Measurements from ENCODE around the gene CALM3. TPM values are rescaled to one million over a fixed set of nuclear protein-coding genes. Genes with fewer than 3 reads are reported as not detected.

The CALM3 gene
- polyA plus RNA-seq, 5 donors: 341 to 478 (median 376) TPM

Other genes with a start within 250 kb of the CALM3 start
- 10 to 100 TPM; 39.7 to 63.5 (median 45.7) TPM for gene CCDC8, start 187.8 kb upstream of the CALM3 start, polyA plus RNA-seq (ENCODE audit: insufficient read depth in 1 of 5, insufficient read length in 5 of 5, low replicate concordance in 1 of 5)
- 1 to 10 TPM in 1 of 5 donors, under 1 TPM in 4; 0.21 to 1.3 (median 0.72) TPM for gene PNMA8C, start 172.4 kb upstream of the CALM3 start, polyA plus RNA-seq (ENCODE audit: insufficient read depth in 1 of 5, insufficient read length in 5 of 5, low replicate concordance in 1 of 5)
- 10 to 100 TPM; 11.6 to 15.8 (median 14.8) TPM for gene PNMA8A, start 129.8 kb upstream of the CALM3 start, polyA plus RNA-seq (ENCODE audit: insufficient read depth in 1 of 5, insufficient read length in 5 of 5, low replicate concordance in 1 of 5)
- gene PNMA8B, start 105.5 kb upstream of the CALM3 start, polyA plus RNA-seq (ENCODE audit: insufficient read depth in 1 of 5, insufficient read length in 5 of 5, low replicate concordance in 1 of 5): 1 to 10 TPM; 2.8 to 5.7 (median 4.0) TPM
- gene PTGIR, start 23.8 kb downstream of the CALM3 start, polyA plus RNA-seq (ENCODE audit: insufficient read depth in 1 of 5, insufficient read length in 5 of 5, low replicate concordance in 1 of 5): 10 to 100 TPM in 4 of 5 donors, 1 to 10 TPM in 1; 7.6 to 13.6 (median 11.9) TPM
- 10 to 100 TPM in 2 of 5 donors, 1 to 10 TPM in 3; 6.7 to 12.3 (median 7.0) TPM for gene GNG8, start 34.9 kb downstream of the CALM3 start, polyA plus RNA-seq (ENCODE audit: insufficient read depth in 1 of 5, insufficient read length in 5 of 5, low replicate concordance in 1 of 5)
- gene DACT3, start 59.9 kb downstream of the CALM3 start, polyA plus RNA-seq (ENCODE audit: insufficient read depth in 1 of 5, insufficient read length in 5 of 5, low replicate concordance in 1 of 5): 10 to 100 TPM; 40.7 to 56.2 (median 45.9) TPM
- gene PRKD2, start 115.8 kb downstream of the CALM3 start, polyA plus RNA-seq (ENCODE audit: insufficient read depth in 1 of 5, insufficient read length in 5 of 5, low replicate concordance in 1 of 5): 10 to 100 TPM; 33.7 to 59.4 (median 54.0) TPM
- 10 to 100 TPM; 20.0 to 30.4 (median 24.5) TPM for gene FKRP, start 144.7 kb downstream of the CALM3 start, polyA plus RNA-seq (ENCODE audit: insufficient read depth in 1 of 5, insufficient read length in 5 of 5, low replicate concordance in 1 of 5)
- 100 to 1,000 TPM in 1 of 5 donors, 10 to 100 TPM in 4; 62.2 to 105 (median 80.3) TPM for gene STRN4, start 145.1 kb downstream of the CALM3 start, polyA plus RNA-seq (ENCODE audit: insufficient read depth in 1 of 5, insufficient read length in 5 of 5, low replicate concordance in 1 of 5)
- 100 to 1,000 TPM in 1 of 5 donors, 10 to 100 TPM in 4; 67.2 to 103 (median 73.2) TPM for gene SLC1A5, start 187.3 kb downstream of the CALM3 start, polyA plus RNA-seq (ENCODE audit: insufficient read depth in 1 of 5, insufficient read length in 5 of 5, low replicate concordance in 1 of 5)
- 100 to 1,000 TPM in 3 of 5 donors, 10 to 100 TPM in 2; 85.0 to 132 (median 108) TPM for gene AP2S1, start 249.5 kb downstream of the CALM3 start, polyA plus RNA-seq (ENCODE audit: insufficient read depth in 1 of 5, insufficient read length in 5 of 5, low replicate concordance in 1 of 5)